Breast epithelium (tissue), 3 donors: ENCODE measurements around the gene SKAP1.

Source experiments
- CTCF ChIP-seq, 3 donors: fragments of 450-650 bp; IDR thresholded peaks; one replicate each; pipeline ENCODE4 v1.5.1; 2016 to 2017; ENCODE audit warnings: antibody characterized with exemption in 3 of 3, mild to moderate bottlenecking in 3 of 3, moderate library complexity in 3 of 3
- POLR2A ChIP-seq: fragments of 450-650 bp; IDR thresholded peaks from one replicate; pipeline ENCODE4 v1.6.1; 2016; ENCODE audit warnings: antibody characterized with exemption, mild to moderate bottlenecking, moderate library complexity
- POLR2AphosphoS5 ChIP-seq, 3 donors: sonication (generic); formaldehyde crosslinking; IDR thresholded peaks; one replicate each; pipeline ENCODE4 v1.6.1; 2017; ENCODE audit warnings: antibody characterized with exemption in 3 of 3

- TF ChIP-seq POLR2A (no peak), CTCF (IDR thresholded peaks at IDR 0.05) (no peak), POLR2AphosphoS5 (IDR thresholded peaks at IDR 0.05) (no peak)
Measured at GRCh38 chr17:48176471-48176855, 253.6 kb downstream of the SKAP1 start.
